Measurements from ENCODE around the gene TRAF3.
"Not testable (repeated sequence)": the region's sequence is repeated elsewhere in the genome, so short reads cannot be mapped to it uniquely, and the experiment has no call there.

The TRAF3 gene

DNA sequence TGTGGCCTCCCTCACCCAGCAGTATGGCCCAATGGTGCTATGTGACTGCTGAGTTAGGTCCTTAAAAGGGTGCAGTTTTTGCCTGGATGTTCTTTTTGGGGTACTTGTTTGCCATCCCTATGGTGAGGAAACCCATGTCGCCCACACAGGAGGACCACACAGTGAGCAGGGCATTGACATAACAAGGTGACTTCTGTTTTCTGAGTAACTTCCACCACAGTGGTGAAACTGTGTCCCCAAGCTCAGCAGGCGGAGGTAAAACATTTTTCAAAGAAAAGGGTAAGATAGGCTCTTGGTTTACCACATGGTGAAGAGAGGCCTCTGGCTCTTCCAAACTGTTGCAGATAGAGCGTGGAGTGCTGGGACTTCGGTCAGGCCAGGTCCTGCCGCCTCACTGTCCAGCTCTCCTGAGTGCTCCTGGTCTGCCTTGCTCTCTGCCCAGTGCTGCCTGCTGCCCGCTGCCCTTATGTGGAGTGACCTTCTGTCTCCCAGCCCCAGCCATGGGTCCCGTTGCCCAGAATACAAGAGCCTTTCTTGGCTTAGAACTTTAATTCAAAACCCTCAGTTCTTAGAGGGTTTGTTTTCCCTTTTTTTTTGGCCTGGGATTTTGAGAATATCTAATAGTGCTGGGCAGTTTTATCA, 54.0 kb downstream of the TRAF3 start:
- DNase-seq, result no peak

DNA sequence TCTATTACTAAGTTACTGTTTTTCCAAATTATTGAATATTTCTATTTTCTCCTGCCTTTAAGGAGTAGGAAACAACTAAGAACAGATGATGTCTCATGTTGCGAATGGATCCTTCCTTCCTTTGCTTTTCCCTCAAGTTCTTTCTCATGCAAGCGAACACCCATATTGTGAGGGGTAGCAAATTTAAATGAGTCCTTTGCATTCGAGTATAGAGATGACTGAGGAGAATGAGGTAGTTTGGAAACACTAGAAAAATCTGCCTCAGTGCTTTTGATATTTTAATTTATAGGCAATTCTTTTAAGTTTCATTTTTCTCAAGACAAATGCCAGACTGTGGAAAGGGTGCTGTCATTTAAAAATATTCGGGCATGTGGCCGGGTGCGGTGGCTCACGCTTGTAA, 56.1 kb downstream of the TRAF3 start:
- DNase-seq, result no peak

DNA sequence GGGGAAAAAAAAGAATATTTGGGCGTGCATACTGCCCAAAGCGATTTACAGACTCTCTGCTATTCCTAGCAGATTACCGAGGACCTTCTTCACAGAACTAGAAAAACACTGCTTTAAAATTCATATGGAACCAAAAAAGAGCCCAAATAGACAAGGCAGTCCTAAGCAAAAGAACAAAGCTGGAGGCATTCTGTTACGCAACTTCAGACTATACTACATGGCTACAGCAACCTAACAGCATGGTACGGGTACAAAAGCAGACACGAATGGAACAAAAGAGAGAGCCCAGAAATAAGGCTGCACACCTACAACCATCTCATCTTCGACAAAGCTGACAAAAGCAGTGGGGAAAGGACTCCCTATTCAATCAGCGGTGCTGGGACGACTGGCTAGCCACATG, 56.7 kb downstream of the TRAF3 start:
- DNase-seq, result no peak

DNA sequence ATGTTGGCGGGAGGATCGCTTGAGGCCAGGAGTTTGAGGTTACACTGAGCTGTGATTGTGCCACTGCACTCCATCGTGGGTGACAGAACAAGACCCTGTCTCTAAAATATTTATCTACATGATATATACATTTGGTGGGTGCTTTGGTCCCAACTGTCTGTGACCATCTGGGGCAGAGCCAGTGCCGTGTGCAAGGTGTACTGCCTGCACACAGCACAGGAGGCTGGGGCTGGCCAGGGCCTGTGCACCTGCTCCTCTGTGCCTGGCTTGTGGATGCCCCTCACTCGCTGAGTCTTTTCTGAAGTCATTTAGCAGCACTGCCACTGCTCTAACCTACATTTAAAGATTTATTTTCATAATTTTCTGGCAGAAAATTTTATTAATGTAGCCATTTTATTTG, 58.7 kb downstream of the TRAF3 start:
- DNase-seq, result no peak

DNA sequence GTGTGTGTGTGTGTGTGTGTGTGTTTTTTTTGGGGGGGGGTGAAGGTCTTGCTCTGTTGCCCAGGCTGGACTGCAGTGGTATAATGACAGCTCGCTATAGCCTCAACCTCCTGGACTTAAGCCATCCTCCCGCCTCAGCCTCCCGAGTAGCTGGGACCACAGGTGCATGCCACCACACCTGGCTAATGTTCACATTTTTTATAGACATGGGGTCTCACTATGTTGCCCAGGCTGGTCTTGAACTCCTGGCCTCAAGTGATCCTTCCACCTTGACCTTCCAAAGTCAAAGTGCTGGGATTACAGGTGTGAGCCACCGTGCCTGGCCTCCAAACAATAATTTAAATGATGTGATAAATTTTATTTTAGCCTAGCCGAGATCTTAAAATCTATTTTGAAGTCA, 59.9 kb downstream of the TRAF3 start:
- DNase-seq, result not testable (repeated sequence)

DNA sequence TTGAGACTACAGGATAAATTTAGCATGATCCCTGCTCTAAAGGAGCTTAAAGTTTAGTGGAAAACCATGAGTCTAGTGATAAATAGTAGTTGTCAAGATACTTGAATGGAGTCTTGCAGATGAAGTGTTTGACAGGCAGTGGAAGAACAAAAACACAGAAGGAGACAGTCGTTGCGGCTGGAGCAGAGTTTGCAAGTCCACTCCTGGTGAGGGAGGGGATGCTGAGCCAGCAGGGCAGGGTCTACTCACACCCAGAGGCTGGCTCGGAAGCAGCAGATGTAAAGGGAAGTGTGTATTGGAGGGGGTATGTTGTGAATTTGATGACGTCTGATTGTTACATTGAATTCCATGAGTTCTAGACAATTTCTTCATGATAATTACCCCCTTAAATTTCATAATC, 61.3 kb downstream of the TRAF3 start:
- no peak for DNase-seq

DNA sequence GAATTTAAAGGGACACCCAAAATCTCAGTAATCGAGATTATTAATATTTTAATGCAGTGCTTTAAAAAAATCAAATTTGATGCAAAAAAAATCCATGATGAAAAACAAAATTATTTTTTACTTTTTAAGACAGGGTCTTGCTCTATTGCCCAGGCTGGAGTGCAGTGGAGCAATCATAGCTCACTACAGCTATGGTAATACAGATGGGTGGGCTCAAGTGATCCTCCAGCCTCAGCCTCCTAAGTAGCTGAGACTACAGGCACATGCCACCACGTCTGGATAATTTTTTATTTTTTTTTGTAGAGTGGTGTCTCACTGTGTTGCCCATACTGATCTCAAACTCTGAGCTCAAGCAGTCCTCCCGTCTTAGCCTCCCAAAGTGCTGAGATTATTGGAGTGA, 62.9 kb downstream of the TRAF3 start:
- no peak for DNase-seq

DNA sequence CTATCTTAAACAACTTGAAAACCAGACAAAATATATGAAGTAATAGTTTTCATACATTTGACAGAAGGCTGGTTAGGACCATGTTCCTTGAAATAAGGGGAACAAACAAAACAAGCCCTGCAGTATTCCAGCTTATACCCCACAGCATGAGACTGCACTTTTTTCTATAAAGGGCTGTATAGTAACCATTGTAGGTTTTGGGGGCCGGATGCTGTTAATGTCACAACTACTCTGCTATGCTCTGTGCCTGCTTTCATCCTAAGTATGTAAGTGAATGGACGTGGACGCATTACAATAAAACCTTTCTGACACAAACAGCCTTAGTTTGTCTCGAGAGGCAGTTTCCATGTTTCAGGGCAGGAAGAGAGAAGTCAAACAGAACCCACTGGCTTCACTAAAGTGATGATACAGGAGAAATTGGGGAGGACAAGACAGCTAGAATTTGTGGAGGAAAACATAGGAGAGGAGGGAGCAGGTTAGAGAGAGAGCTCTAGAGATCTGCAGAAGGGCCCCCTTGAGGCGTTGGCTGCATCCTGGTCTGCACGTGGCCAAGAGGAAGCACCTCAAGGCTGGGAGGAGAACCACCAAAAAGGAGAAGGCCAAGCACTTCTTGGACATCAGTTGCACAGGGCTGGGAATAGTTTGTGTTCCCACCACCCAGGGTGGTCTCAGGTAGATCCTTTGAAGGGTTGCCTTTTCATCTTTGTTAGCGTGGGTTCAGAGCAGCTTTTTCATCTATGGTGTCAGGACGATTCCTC, 63.7 kb downstream of the TRAF3 start:
- no peak for DNase-seq

DNA sequence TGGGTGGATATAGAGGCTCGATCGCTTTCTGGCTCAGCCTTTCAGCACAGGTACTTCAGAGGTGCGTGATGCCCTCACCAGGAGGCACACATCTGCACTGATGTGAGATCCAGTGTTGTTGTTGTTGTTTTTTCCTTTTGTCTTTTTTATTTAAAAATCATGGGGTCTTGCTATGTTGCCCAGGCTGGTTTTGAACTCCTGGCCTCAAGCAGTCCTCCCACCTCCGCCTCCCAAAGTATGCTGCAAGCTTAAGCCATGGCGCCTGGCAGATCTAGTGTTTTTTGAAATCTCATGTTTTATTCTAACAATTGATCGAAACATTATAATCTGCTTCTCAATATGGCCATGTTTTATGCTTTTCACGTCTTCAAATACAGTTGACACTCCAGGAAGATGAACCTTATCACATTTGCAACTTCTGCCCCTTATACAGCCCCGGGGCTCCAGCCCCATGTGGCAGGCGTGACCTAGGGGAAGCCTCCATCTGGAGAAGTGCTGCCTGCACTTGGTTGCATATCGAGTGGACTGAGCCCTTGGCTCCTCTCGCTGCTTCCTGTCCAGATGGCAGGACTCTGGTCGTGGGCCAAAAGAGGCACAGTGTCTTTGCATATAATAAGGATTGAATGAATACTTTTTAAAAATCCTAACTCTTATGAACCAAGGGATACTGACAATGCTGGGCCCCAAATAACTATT, 71.7 kb downstream of the TRAF3 start:
- no peak for DNase-seq

DNA sequence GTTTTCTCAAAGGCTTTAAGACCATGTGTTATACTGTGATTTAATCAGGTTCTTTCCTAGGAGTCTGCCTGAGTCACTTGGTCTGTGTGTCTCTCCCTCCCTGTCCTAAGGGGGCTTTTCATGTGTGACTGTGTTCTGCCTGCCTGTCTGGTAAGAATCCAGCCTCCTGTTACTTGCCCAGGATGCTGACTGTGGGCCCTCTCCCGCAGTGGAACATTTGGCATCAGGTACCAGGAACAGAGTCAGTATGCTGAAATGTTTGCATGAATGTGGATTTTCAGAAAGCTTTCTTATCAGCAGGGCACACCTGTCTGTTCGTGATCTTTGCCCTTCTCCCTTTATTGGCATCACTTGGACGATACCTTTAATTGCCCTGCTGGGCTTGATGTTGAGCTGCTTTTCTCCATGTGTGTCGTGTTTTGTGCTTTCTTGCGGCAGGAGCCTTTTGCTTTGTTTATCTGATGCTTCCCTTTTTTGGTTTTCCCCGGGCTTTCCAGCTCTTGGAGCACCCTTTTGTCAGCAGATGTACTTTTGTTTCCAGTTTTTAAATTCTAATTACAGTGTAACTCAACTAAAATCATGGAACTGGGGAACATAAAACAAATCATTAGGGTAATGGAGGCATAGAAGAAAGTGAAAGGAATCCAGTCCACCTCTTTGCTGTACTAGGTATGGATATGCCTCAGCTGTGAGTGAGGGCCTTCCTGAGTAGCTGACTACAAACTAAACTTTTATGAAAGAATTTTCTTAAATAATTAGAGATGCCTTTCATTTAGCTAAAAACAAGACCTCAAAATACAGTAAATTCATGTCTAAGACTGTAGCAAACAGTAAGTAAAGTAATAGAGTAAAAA, 72.5 kb downstream of the TRAF3 start:
- DNase-seq, result no peak

DNA sequence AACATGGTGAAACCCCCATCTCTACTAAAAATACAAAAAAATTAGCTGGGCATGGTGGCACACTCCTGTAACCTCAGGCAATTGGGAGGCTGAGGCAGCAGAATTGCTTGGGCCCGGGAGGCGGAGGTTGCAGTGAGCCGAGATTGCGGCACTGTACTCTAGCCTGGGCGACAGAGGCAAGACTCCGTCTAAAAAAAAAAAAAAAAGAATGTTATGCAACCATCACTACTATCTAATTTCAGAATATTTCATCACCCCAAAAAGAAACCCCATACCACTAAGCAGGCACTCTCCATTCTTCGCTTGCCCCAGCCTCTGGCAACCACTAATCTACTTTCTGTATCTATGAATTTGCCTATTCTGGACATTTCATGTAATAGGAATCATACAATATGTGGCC, 76.4 kb downstream of the TRAF3 start:
- no peak for DNase-seq

DNA sequence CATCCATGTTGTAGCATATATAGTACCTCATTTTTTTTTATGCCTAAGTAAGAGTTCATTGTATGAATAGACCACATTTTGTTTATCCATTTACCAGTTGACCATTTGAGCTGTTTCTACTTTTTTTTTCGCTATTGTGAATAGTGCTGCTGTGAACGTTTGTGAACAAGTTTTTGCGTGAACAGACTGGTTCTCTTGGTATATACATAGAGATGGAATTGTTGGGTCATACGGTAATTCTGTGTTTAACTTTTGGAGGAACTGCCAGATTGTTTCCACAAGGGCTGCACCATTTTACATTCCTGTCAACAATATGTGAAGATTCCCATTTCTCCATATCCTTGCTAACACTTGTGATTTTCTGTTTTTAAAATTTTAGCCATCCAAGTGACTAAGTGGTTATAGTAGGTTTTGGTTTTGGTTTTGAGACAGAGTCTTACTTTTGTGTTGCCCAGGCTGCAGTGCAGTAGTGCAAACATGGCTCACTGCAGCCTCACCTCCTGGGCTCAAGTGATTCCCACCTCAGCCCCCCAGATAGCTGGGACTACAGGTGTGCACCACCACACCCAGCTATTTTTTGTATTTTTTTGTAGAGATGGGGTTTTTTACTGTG, 76.9 kb downstream of the TRAF3 start:
- no peak for DNase-seq

DNA sequence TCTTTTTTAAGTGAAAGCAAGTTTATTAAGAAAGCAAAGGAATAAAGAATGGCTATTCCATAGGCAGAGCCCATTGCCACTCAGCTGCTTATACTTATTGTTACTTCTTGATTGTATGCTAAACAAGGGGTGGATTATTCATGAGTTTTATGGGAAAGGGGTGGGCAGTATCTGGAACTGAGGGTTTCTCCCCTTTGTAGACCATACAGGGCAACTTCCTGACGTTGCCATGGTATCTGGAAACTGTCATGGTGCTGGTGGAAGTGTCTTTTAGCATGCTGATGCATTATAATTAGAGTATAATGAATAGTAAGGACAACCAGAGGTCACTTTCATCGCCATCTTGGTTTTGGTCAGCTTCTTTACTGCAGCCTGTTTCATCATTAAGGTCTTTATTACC, 78.9 kb downstream of the TRAF3 start:
- no peak for DNase-seq

DNA sequence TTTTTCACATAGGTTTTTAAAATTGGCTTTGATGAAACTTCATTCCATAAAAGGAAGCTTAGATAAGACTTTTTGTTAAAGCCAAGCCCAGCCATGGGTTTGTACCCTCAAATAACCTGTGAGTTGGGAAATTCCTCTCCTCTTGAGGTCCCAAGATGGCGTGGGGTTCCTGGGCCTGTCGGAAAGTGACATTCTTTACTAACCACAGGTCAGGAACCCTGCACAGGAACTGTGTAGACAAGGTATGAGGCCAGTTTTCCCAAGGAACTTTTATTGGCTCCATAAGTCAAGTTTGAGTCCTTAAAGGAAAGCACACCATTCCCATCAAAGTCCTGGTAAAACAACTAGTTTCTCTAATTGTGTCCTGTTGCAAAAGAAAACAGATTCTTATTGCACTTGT, 80.2 kb downstream of the TRAF3 start:
- DNase-seq, result no peak

DNA sequence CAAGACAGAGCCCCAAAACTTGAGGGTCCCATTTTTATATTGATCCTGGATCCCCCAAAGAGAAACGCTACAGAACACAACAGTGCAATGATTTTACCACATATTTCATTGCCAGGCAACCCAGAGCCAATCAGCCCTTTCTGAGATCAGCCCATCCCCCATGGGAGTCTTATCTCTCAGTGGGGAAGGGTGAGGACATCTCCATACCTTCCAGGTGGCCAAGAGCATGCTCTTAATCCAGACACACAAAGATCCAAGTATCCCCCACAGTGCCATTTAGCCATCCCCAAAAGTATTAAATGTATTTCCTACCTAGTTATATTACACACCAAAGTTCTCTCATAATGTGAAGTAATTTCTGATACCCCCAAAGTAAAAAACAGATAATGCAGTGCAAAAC, 82.7 kb downstream of the TRAF3 start:
- no peak for DNase-seq

DNA sequence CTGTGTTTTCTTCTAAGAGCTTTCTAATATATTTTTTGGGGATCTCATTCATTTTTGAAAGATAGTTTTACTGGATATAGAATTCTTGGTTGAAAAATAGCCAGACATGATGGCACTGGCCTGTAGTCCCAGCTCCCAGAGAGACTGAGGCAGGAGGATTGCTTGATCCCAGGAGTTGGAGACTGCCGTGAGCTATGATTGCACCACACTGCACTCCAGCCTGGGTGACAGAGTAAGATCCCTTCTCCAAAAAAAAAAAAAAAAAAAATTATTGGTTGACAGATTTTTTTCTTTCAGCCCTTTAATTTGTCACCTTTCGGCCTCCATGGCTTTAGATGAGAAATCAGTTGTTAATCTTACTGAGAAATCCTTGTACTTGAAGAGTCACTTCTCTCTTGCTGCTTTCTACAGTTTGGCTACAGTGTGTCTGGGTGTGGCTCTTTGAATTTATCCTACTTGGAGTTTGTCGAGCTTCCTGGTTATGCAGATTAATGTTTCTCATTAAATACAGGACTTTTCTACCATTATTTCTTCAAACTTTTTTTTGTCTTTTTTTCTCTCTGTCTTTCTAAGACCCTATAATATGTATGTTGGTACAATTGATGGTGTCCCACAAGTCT, 85.0 kb downstream of the TRAF3 start:
- DNase-seq, result no peak

DNA sequence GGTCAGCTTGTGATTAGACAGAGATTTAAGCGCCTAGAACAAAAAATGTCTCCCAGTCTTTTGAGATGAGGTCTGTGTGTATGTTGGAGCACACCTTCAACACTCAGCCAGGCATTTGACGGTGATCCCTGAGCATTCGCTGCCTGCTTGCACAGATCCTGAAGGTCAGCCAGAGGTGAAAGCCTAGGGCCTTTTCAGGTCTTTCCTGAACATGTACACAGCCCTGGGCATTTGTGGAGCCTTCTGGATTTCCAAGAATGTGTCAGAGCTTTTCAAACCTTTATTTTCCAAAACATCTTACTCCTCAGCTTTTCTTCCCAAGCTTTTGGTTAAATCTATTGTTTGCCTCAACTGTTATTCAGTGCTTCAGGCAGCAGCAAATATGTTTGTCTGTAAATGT, 86.1 kb downstream of the TRAF3 start:
- no peak for DNase-seq

DNA sequence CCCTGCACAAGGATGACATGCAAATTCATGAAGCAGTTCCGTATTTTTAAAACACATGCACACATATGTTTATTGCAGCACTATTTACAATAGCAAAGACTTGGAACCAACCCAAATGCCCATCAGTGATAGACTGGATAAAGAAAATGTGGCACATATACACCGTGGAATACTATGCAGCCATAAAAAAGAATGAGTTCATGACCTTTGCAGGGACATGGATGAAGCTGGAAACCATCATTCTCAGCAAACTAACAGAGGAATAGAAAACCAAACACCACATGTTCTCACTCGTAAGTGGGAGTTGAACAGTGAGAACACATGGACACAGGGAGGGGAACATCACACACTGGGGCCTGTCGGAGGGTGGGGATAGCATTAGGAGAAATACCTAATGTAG, 88.7 kb downstream of the TRAF3 start:
- DNase-seq, result not testable (repeated sequence)

DNA sequence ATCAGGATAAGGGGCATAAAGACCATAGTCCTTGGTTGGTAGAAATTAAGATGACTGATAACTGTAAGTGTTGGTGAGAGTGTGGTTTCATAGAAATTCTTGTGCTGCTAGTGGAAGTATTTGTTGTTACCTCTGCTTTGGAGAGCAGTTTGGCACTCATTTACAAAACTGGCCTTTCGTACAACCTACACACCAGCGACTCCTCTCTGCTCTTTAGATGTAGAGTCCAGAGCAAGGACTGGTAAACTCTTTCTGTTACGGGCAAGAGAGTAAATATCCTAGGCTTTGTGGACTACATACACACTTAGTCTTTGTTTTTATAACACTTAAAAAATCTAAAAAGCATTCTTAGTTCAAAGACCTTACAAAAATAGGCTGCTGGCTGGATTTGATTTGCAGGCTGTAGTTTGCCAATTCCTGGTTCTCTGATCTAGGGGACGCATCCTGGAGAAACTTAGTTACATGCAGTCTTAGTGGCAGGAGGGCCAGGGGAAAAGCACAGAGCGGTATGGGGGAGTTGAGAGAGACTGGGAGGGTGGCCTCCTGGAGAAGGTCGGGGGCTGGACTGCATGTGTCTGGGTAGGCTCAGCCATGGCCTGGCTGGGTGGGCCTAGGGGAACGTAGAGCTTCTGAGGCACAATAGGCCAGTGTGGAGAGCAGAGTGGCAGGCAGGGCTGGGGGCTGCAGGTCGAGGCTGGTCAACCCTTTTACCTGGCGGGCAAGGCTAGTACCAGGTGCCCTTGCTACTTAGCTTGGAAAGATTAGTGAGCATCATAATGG, 89.9 kb downstream of the TRAF3 start:
- no peak for DNase-seq

DNA sequence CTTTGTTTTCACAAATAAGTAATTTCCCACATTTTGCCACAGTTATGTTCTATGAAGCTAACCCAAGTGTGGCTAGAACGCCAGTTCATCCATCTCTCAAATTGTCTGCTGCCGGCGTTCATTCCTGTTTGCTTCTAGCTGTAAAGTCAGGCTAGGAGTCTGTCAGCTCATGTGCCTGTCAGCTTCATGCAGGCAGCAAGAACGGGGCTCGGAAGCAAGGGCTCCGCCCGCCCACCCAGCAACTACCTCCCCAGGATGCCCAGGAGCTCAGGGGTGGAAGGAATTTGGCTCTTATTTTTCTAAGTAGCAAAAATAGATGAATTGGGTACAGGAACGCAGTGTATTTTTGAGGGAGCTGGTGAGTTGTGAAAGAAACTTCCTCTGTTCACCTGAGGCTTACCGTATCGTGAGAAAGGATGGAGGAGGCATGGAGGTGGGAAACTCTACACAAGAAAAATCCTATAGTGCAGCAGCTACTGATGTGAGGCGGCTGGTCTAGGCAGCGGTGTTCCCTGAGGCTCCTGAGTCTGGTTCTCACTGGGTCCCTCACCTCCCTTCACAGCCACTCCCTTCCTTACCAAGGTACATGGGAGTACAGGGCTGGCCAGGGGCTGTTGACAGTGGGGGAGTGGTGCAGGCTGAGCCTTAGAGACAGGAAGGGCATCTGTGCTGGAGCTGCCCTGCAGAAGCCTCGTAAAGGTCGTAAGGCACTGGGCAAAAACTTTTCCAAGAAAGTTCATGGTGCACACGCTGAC, 90.8 kb downstream of the TRAF3 start:
- DNase-seq, result no peak

Data from stimulated activated naive CD4-positive, alpha-beta T cell treated with Interleukin-2 at 50 U/mL for 16 hours (primary cell).